Brain microvascular endothelial cell (primary cell): ENCODE results near the gene PRKCQ.

Source experiments
- DNase-seq: peaks from one replicate; pipeline ENCODE4 v3.0.0-alpha.2; 2020
- H3K27ac ChIP-seq: fragments of 250-450 bp; sonication (Bioruptor Pico); 2 replicates; pipeline ENCODE4 v1.5.1; 2020; ENCODE audit warnings: mild to moderate bottlenecking, moderate library complexity
- H3K27me3 ChIP-seq: fragments of 250-450 bp; sonication (Bioruptor Pico); replicated peaks from 2 replicates; pipeline ENCODE4 v1.5.1; 2020; ENCODE audit warnings: mild to moderate bottlenecking
- H3K36me3 ChIP-seq: fragments of 250-450 bp; sonication (Bioruptor Pico); replicated peaks from 2 replicates; pipeline ENCODE4 v1.5.1; 2020; ENCODE audit warnings: mild to moderate bottlenecking
- H3K4me3 ChIP-seq: 2 replicates; pipeline ENCODE4 v1.5.1; 2011; ENCODE audit warnings: low read depth, mild to moderate bottlenecking, control low read depth, low read length, moderate library complexity
- CTCF ChIP-seq: IDR thresholded peaks from 2 replicates; pipeline ENCODE4 v1.5.1; 2011; ENCODE audit warnings: low read depth, mild to moderate bottlenecking, moderate library complexity, low read length, control low read depth, inconsistent platforms; ENCODE audit errors: missing control alignments
- in situ Hi-C: cut with HindIII; loops from 2 replicates; pipeline ENCODE4 v1.10.0; 2017; ENCODE audit warnings: low sequenced_read_pairs, low pct_ligation_motif_present

PRKCQ gene

DNA sequence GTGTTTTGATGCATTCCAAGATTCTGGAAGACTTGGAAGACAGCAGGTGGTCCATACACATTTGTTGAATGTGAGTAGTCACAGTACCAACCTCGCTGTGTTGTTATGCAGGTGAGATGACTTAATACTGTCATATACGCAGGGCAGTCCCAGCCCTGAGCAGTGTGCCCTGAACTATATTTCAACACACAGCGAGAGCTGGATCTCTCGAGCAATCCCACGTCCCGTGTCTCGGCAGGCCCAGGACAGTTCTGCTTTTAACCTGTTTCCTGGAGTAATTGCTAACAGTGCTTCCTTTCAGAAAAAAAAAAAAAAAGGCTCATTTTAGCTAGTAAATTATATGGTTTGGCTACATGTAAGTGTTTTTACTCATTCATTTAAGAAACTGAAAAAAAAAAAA lies 179.7 kb downstream of the PRKCQ start:
- Histone ChIP-seq H3K36me3 (no peaks in the 10 kb centered on the region), H3K4me3 (no peak overlapping the region), H3K27me3 (no peaks in the 10 kb centered on the region), H3K27ac (no peak overlapping the region)
- no peak for TF ChIP-seq CTCF
- in situ Hi-C loops, result no loop called here
- DNase-seq, result no peak

DNA sequence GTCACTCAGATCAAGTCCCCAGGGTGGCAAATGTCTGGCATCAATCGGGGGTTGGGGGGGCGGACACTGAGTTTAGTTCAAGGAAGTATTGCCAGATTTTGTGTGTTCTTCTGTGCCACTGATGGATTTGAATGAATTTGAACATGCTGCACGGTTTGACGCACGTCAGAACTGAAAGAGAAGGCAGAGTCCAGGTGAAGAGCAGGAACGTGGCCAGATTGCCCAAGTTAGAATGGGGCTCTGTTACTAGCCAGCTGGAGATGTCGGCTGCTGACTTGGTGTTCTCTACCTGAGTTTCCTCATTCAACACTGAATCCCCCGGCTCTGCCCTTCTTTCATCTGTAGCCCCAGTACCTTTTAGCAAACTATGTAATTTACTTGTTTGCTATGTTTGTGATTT lies 180.2 kb downstream of the PRKCQ start:
- TF ChIP-seq CTCF, result no peak
- no peak overlapping the region for H3K27ac ChIP-seq
- in situ Hi-C loops, result no loop called here
- DNase-seq, result no peak
- H3K36me3 ChIP-seq, result no peaks in the 10 kb centered on the region
- no peak overlapping the region for H3K4me3 ChIP-seq
- no peaks in the 10 kb centered on the region for H3K27me3 ChIP-seq

GRCh38 chr10:6399231-6399741 lies 180.8 kb downstream of the PRKCQ start:
- H3K4me3 ChIP-seq, result no peak overlapping the region
- TF ChIP-seq CTCF, result no peak
- DNase-seq, result no peak
- H3K27ac ChIP-seq, result no peak overlapping the region
- no peaks in the 10 kb centered on the region for H3K36me3 ChIP-seq
- no peaks in the 10 kb centered on the region for H3K27me3 ChIP-seq
- in situ Hi-C loops, result no loop called here

DNA sequence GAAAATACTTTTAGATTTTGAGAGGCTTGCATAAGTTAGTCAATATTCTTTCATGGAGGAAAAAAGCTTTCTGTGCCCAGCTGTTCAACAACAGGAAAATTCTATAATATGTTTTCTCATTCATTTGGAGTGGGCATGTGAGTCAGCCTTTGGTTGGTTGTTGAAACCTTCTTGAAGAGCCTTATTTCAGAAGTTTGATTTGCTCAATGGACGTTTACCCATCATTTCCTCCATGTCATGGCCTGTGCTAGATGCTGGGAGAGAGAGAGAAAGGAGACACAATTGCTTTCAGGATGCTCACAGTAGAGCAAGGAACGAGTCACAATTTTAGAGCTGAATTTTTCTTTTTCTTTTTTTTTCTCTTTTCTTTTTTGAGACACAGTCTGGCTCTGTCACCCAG lies 181.7 kb downstream of the PRKCQ start:
- DNase-seq, result no peak
- Histone ChIP-seq H3K27me3 (no peaks in the 10 kb centered on the region), H3K4me3 (no peak overlapping the region), H3K36me3 (no peaks in the 10 kb centered on the region), H3K27ac (no peak overlapping the region)
- in situ Hi-C loops, result no loop called here
- TF ChIP-seq CTCF, result no peak

DNA sequence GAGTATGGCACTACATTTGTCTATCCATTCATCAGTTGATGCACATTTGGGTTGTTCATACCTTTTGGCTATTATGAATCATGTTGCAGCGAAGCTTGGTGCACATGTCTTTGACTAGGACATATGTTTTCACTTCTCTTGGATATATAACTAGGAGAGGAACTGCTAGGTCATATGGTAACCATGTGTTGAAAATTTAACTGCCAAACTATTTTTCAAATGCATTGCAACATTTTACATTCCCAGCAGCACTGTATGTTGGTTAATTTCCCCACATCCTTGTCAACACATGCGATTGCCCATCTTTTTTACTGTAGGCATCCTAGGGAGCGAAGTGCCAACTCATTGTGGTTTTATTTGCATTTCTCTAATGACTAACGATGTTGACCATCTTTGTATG lies 183.4 kb downstream of the PRKCQ start:
- TF ChIP-seq CTCF, result no peak
- Histone ChIP-seq H3K27ac (no peak overlapping the region), H3K36me3 (no peaks in the 10 kb centered on the region), H3K27me3 (no peaks in the 10 kb centered on the region), H3K4me3 (no peak overlapping the region)
- in situ Hi-C loops, result no loop called here
- DNase-seq, result no peak

GRCh38 chr10:6396226-6396625 lies 183.8 kb downstream of the PRKCQ start:
- Histone ChIP-seq H3K27me3 (no peaks in the 10 kb centered on the region), H3K27ac (no peak overlapping the region), H3K36me3 (no peaks in the 10 kb centered on the region), H3K4me3 (no peak overlapping the region)
- in situ Hi-C loops, result no loop called here
- DNase-seq, result no peak
- no peak for TF ChIP-seq CTCF
